GM12801 (cell line): Measurements from ENCODE around the gene AP2B1.

Source experiments
- TF ChIP-seq, protein P1 (sequence below): IDR thresholded peaks from one replicate; pipeline ENCODE4 v1.5.1; 2011; ENCODE audit warnings: control low read depth; ENCODE audit not compliant: insufficient read length; ENCODE audit errors: extremely low read depth

AP2B1 gene

GRCh38 chr17:35692512-35693210 is 105.5 kb downstream of the AP2B1 start:
- TF ChIP-seq, protein P1, sequence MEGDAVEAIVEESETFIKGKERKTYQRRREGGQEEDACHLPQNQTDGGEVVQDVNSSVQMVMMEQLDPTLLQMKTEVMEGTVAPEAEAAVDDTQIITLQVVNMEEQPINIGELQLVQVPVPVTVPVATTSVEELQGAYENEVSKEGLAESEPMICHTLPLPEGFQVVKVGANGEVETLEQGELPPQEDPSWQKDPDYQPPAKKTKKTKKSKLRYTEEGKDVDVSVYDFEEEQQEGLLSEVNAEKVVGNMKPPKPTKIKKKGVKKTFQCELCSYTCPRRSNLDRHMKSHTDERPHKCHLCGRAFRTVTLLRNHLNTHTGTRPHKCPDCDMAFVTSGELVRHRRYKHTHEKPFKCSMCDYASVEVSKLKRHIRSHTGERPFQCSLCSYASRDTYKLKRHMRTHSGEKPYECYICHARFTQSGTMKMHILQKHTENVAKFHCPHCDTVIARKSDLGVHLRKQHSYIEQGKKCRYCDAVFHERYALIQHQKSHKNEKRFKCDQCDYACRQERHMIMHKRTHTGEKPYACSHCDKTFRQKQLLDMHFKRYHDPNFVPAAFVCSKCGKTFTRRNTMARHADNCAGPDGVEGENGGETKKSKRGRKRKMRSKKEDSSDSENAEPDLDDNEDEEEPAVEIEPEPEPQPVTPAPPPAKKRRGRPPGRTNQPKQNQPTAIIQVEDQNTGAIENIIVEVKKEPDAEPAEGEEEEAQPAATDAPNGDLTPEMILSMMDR, result no peak

DNA sequence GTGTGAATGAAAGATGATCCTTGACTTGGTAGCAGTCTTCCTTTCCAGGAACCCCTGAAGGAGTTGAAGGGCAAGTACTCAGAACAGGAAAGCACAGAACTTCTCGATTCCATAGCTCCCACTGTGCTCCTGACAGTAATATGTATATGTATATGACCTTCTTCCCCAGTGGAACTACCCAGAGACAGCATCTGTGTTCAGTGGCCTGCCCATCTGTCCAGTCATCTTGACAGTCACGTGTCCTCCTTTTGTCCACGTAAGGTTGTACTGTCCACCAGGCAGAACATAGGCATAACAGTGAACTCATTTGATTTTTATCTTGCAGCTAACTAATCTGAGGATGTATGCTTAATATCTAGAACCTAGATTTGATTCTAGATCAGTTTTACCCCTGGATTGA is 106.5 kb downstream of the AP2B1 start:
- TF ChIP-seq, protein P1, result no peak

GRCh38 chr17:35694906-35695305 is 107.8 kb downstream of the AP2B1 start:
- TF ChIP-seq, protein P1, result no peak

- TF ChIP-seq, protein P1, result no peak
These were observed 108.5 kb downstream of the AP2B1 start for GRCh38 chr17:35695613-35696012.

- TF ChIP-seq, protein P1, result no peak
These were observed 111.7 kb downstream of the AP2B1 start for GRCh38 chr17:35698800-35699199.

GRCh38 chr17:35700150-35700549 is 113.0 kb downstream of the AP2B1 start:
- TF ChIP-seq, protein P1, result no peak

- TF ChIP-seq, protein P1, result no peak
These were observed 114.4 kb downstream of the AP2B1 start for GRCh38 chr17:35701491-35701890.

- TF ChIP-seq, protein P1, result no peak
These were observed 118.1 kb downstream of the AP2B1 start for GRCh38 chr17:35705230-35705629.
